ENCODE data around the gene CRACR2A.

CRACR2A gene

DNA sequence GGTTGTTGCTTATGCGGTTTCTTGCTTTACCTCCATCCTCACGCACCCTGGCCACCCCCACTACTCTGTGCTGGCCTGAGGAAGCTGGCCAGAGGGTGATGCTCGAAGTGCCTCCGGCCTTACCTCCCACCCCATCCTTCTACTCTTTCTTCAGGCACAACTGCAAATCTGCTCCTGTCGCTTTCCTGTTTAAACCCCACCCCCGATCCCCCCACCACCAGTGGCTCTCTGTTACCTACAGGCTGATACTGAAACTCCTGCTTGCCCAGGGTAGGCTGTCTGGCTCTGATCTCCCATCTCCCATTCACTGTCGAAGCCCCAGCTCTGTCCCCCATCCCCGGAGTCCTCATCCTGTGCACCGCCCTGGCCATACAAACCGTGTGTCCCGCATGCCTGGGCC is 150.4 kb downstream of the CRACR2A start:
- Histone ChIP-seq H3K36me3 (ENCODE audit: insufficient read depth, low read length) (no peaks in the 10 kb centered on the region), H3K79me2 (ENCODE audit: insufficient read depth, low read length) (no peaks in the 10 kb centered on the region), H3K27ac (ENCODE audit: low read depth, low read length, poor library complexity, severe bottlenecking) (no peak overlapping the region), H3F3A (ENCODE audit: insufficient read depth, low read length) (no peaks in the 10 kb centered on the region), H3K27me3 (ENCODE audit: insufficient read depth, low read length) (no peaks in the 10 kb centered on the region), H3K9me3 (ENCODE audit: low read length) (no peaks in the 10 kb centered on the region), H4K20me1 (ENCODE audit: insufficient read depth, low read length) (no peaks in the 10 kb centered on the region), H3K9me2 (ENCODE audit: low read depth, low read length) (no peaks in the 10 kb centered on the region), H3K4me3 (ENCODE audit: low read depth, low read length, poor library complexity, severe bottlenecking) (no peak overlapping the region), H3K4me2 (ENCODE audit: low read length) (no peak overlapping the region), H2AFZ (ENCODE audit: low read length) (no peak overlapping the region), H3K9ac (ENCODE audit: low read length) (no peak overlapping the region), H3K4me1 (ENCODE audit: insufficient read depth, low read length, severe bottlenecking) (no peaks in the 10 kb centered on the region)
- TF ChIP-seq, protein P1, sequence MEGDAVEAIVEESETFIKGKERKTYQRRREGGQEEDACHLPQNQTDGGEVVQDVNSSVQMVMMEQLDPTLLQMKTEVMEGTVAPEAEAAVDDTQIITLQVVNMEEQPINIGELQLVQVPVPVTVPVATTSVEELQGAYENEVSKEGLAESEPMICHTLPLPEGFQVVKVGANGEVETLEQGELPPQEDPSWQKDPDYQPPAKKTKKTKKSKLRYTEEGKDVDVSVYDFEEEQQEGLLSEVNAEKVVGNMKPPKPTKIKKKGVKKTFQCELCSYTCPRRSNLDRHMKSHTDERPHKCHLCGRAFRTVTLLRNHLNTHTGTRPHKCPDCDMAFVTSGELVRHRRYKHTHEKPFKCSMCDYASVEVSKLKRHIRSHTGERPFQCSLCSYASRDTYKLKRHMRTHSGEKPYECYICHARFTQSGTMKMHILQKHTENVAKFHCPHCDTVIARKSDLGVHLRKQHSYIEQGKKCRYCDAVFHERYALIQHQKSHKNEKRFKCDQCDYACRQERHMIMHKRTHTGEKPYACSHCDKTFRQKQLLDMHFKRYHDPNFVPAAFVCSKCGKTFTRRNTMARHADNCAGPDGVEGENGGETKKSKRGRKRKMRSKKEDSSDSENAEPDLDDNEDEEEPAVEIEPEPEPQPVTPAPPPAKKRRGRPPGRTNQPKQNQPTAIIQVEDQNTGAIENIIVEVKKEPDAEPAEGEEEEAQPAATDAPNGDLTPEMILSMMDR (IDR thresholded peaks at IDR 0.05; ENCODE audit: low read length): no peak
- TF ChIP-seq EZH2 (IDR thresholded peaks at IDR 0.05; ENCODE audit: borderline replicate concordance, low read length): no peak

- Histone ChIP-seq H3K4me2 (ENCODE audit: low read length) (no peak overlapping the region), H2AFZ (ENCODE audit: low read length) (no peak overlapping the region), H3K9ac (ENCODE audit: low read length) (no peak overlapping the region), H3K36me3 (ENCODE audit: insufficient read depth, low read length) (no peaks in the 10 kb centered on the region), H3K79me2 (ENCODE audit: insufficient read depth, low read length) (no peaks in the 10 kb centered on the region), H3F3A (ENCODE audit: insufficient read depth, low read length) (no peaks in the 10 kb centered on the region), H3K27me3 (ENCODE audit: insufficient read depth, low read length) (no peaks in the 10 kb centered on the region), H3K9me2 (ENCODE audit: low read depth, low read length) (no peaks in the 10 kb centered on the region), H3K27ac (ENCODE audit: low read depth, low read length, poor library complexity, severe bottlenecking) (no peak overlapping the region), H3K9me3 (ENCODE audit: low read length) (no peaks in the 10 kb centered on the region), H4K20me1 (ENCODE audit: insufficient read depth, low read length) (no peaks in the 10 kb centered on the region), H3K4me1 (ENCODE audit: insufficient read depth, low read length, severe bottlenecking) (no peaks in the 10 kb centered on the region), H3K4me3 (ENCODE audit: low read depth, low read length, poor library complexity, severe bottlenecking) (no peak overlapping the region)
- TF ChIP-seq, protein P1 (IDR thresholded peaks at IDR 0.05; ENCODE audit: low read length): no peak
- no peak for TF ChIP-seq EZH2 (IDR thresholded peaks at IDR 0.05; ENCODE audit: borderline replicate concordance, low read length)
Measured at GRCh38 chr12:3601461-3602150, 151.3 kb downstream of the CRACR2A start.

DNA sequence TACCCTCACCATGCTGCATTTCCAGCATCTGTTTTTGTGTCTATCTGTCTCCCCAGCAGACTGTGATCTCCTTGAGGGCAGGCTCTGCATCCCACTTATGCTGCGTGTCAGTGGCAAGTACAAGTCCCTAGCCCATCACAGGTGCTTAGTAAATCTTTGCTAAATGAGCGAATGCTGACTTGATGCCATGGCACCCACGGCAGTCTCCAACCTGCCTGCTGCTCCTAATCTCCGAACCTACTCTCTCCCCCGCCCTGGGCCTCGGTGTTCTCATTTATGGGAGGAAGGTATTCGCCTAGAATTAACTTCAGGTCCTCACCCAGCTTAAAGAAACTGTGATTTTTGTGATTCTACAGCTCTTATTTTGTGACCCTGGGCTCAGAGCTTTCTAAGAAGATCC is 152.0 kb downstream of the CRACR2A start:
- H3K27ac ChIP-seq (ENCODE audit: low read depth, low read length, poor library complexity, severe bottlenecking): no peak overlapping the region
- no peak for TF ChIP-seq EZH2 (IDR thresholded peaks at IDR 0.05; ENCODE audit: borderline replicate concordance, low read length)
- TF ChIP-seq, protein P1 (IDR thresholded peaks at IDR 0.05; ENCODE audit: low read length): no peak

More for the DNA sequence above, 152.0 kb downstream of the CRACR2A start:
- no peaks in the 10 kb centered on the region for H3F3A ChIP-seq (ENCODE audit: insufficient read depth, low read length)
- H4K20me1 ChIP-seq (ENCODE audit: insufficient read depth, low read length): no peaks in the 10 kb centered on the region
- H3K4me1 ChIP-seq (ENCODE audit: insufficient read depth, low read length, severe bottlenecking): no peaks in the 10 kb centered on the region
- H3K4me2 ChIP-seq (ENCODE audit: low read length): no peak overlapping the region
- no peaks in the 10 kb centered on the region for H3K27me3 ChIP-seq (ENCODE audit: insufficient read depth, low read length)
- no peaks in the 10 kb centered on the region for H3K79me2 ChIP-seq (ENCODE audit: insufficient read depth, low read length)
- no peaks in the 10 kb centered on the region for H3K36me3 ChIP-seq (ENCODE audit: insufficient read depth, low read length)
- no peak overlapping the region for H2AFZ ChIP-seq (ENCODE audit: low read length)
- no peaks in the 10 kb centered on the region for H3K9me3 ChIP-seq (ENCODE audit: low read length)
- H3K9ac ChIP-seq (ENCODE audit: low read length): no peak overlapping the region
- H3K9me2 ChIP-seq (ENCODE audit: low read depth, low read length): no peaks in the 10 kb centered on the region
- no peak overlapping the region for H3K4me3 ChIP-seq (ENCODE audit: low read depth, low read length, poor library complexity, severe bottlenecking)

All from OCI-LY1 (cell line).